Hindlimb muscle (tissue), 1 donor: Measurements from ENCODE around the gene PSG6. TPM values are rescaled to one million over a fixed set of nuclear protein-coding genes. Genes with fewer than 3 reads are reported as not detected.

Experiments
- polyA plus RNA-seq: library from polyadenylated mRNA; unstranded; fragments of 120-200 nt; gene quantifications from one replicate; pipeline ENCODE4 v1.2.1, GENCODE V29; 2013; ENCODE audit not compliant: insufficient read length

PSG6 gene
- polyA plus RNA-seq, 1 donor: not detected

Other genes starting within 250 kb of the PSG6 start
- gene PSG3, start 177.4 kb downstream of the PSG6 start, polyA plus RNA-seq: not detected
- gene PSG8, start 152.2 kb downstream of the PSG6 start, polyA plus RNA-seq: not detected
- not detected for gene PSG1, start 38.2 kb downstream of the PSG6 start, polyA plus RNA-seq
- gene PSG7, start 19.3 kb upstream of the PSG6 start, polyA plus RNA-seq: not detected
- gene PSG11, start 108.6 kb upstream of the PSG6 start, polyA plus RNA-seq: 2.7 TPM
- not detected for gene PSG2, start 164.8 kb upstream of the PSG6 start, polyA plus RNA-seq